HCT116 (cell line): ENCODE results near the gene CAMKK2. TPM values are rescaled to one million over a fixed set of nuclear protein-coding genes. Genes with fewer than 3 reads are reported as not detected.
A peak's percentile ranks its signal among the peaks of the same experiment; 100 is the strongest.

Source experiments
- ATAC-seq: fragments of 200-7000 bp; cut with Tn5 transposase; 2 replicates; pipeline ENCODE4 v1.9.1; 2020; ENCODE audit warnings: mild to moderate bottlenecking, moderate library complexity
- BruUV-seq: library from RNA; stranded (reverse); fragments of 400-500 nt; replicated peaks from 2 replicates; lab custom pipeline; 2021; lab: Mats Ljungman, UMichigan
- CTCF ChIA-PET: fragments of 300-600 bp; sonication (Branson Sonifier 250); formaldehyde crosslinking; loops from one replicate; lab custom pipeline; 2021; ENCODE audit warnings: antibody characterized with exemption; lab: Charles Lee
- POLR2A ChIA-PET: fragments of 300-600, 350-600 bp; sonication (Branson Sonifier 250); formaldehyde crosslinking; loops from one replicate; lab custom pipeline; 2021; ENCODE audit warnings: antibody characterized with exemption; lab: Charles Lee
- RAD21 ChIA-PET, 2 experiments: fragments of 300-600 bp; sonication (Branson Sonifier 250); formaldehyde crosslinking; loops; one replicate each; lab custom pipeline; 2023; ENCODE audit warnings: low total read pairs in 2 of 2; ENCODE audit not compliant: uncharacterized antibody in 2 of 2, unreplicated experiment in 2 of 2, low non-redundant PET in 1 of 2; lab: Charles Lee
- DNase-seq: peaks from one replicate; pipeline ENCODE4 v3.0.0-alpha.2; 2010; ENCODE audit warnings: low read depth, low spot score
- H2AFZ ChIP-seq: fragments of 200-600 bp; shearing (Covaris generic), sonication (generic); 2 replicates; pipeline ENCODE4 v1.6.1; 2017; ENCODE audit warnings: low read depth, mixed run types, mixed read lengths, antibody characterized with exemption, low read length; ENCODE audit not compliant: poor library complexity, severe bottlenecking
- H3K27ac ChIP-seq: 2 replicates; pipeline ENCODE4 v1.5.1; 2012; ENCODE audit warnings: low read depth, low read length
- H3K27me3 ChIP-seq: fragments of 200-600 bp; sonication (generic); 2 replicates; pipeline ENCODE4 v1.6.1; 2016; ENCODE audit warnings: mixed run types, low read length, mixed read lengths; ENCODE audit not compliant: insufficient read depth
- H3K36me3 ChIP-seq, 2 experiments: fragments of 200-500 bp in 1 of 2; fragments of 200-600 bp in 1 of 2; sonication (Bioruptor generic) in 1 of 2; sonication (generic) in 1 of 2; 2 replicates each; pipeline versions ENCODE4 v1.5.1 to v1.6.1; 2014 to 2016; ENCODE audit warnings: low read length in 2 of 2, inconsistent platforms in 1 of 2, mixed read lengths in 1 of 2, mixed run types in 1 of 2; ENCODE audit not compliant: insufficient read depth in 2 of 2, control insufficient read depth in 1 of 2
- H3K4me1 ChIP-seq, 2 experiments: fragments of 200-600 bp in 1 of 2; sonication (generic) in 1 of 2; 2 replicates each; pipeline versions ENCODE4 v1.5.1 to v1.6.1; 2012 to 2017; ENCODE audit warnings: low read length in 2 of 2, inconsistent platforms in 1 of 2, mild to moderate bottlenecking in 1 of 2, mixed read lengths in 1 of 2, mixed run types in 1 of 2, moderate library complexity in 1 of 2; ENCODE audit not compliant: insufficient read depth in 2 of 2, control insufficient read depth in 1 of 2
- H3K4me2 ChIP-seq: fragments of 200-600 bp; sonication (generic); 2 replicates; pipeline ENCODE4 v1.6.1; 2017; ENCODE audit warnings: mixed run types, low read length, mixed read lengths
- H3K4me3 ChIP-seq, 2 experiments: fragments of 200-600 bp in 1 of 2; sonication (generic) in 1 of 2; replicated peaks in 1 of 2; 2 replicates each; pipeline ENCODE4 v1.5.1; 2011 to 2016; ENCODE audit warnings: low read length in 2 of 2, control low read depth in 1 of 2, low read depth in 1 of 2, mild to moderate bottlenecking in 1 of 2, mixed read lengths in 1 of 2, mixed run types in 1 of 2
- H3K79me2 ChIP-seq: fragments of 200-600 bp; sonication (generic); 2 replicates; pipeline ENCODE4 v1.6.1; 2017; ENCODE audit warnings: mild to moderate bottlenecking, mixed run types, low read length, moderate library complexity, mixed read lengths; ENCODE audit not compliant: insufficient read depth
- H3K9ac ChIP-seq: fragments of 200-600 bp; sonication (generic); 2 replicates; pipeline ENCODE4 v1.6.1; 2016; ENCODE audit warnings: low read length, mixed read lengths
- H3K9me2 ChIP-seq: fragments of 200-600 bp; sonication (generic), shearing (Covaris generic); 2 replicates; pipeline ENCODE4 v1.6.1; 2017; ENCODE audit warnings: mixed run types, mild to moderate bottlenecking, moderate library complexity; ENCODE audit not compliant: insufficient read depth
- H3K9me3 ChIP-seq, 2 experiments: fragments of 200-500 bp in 1 of 2; fragments of 200-600 bp in 1 of 2; sonication (Bioruptor generic) in 1 of 2; sonication (generic) in 1 of 2; 2 replicates each; pipeline ENCODE4 v1.6.1; 2014 to 2017; ENCODE audit warnings: low read length in 2 of 2, mixed read lengths in 2 of 2, inconsistent platforms in 1 of 2, low read depth in 1 of 2, mild to moderate bottlenecking in 1 of 2, mixed run types in 1 of 2, moderate library complexity in 1 of 2; ENCODE audit not compliant: control insufficient read depth in 1 of 2, insufficient read depth in 1 of 2
- H4K20me1 ChIP-seq: fragments of 200-600 bp; sonication (generic), shearing (Covaris generic); 2 replicates; pipeline ENCODE4 v1.6.1; 2017; ENCODE audit warnings: mixed run types, mild to moderate bottlenecking, moderate library complexity; ENCODE audit not compliant: insufficient read depth
- ATF3 ChIP-seq: IDR thresholded peaks from 2 replicates; pipeline ENCODE4 v1.6.1; 2012
- CBX3 ChIP-seq: IDR thresholded peaks from 2 replicates; pipeline ENCODE4 v1.6.1; 2012; ENCODE audit warnings: low read depth
- CEBPB ChIP-seq: IDR thresholded peaks from 2 replicates; pipeline ENCODE4 v1.6.1; 2012; ENCODE audit warnings: low read depth
- EGR1 ChIP-seq: IDR thresholded peaks from 2 replicates; pipeline ENCODE4 v1.6.1; 2012; ENCODE audit warnings: low read depth
- ELF1 ChIP-seq: IDR thresholded peaks from 2 replicates; pipeline ENCODE4 v1.6.1; 2012; ENCODE audit warnings: low read depth, borderline replicate concordance
- EZH2phosphoT487 ChIP-seq: fragments of 200-600 bp; IDR thresholded peaks from 2 replicates; pipeline ENCODE4 v1.6.1; 2018; ENCODE audit warnings: antibody characterized with exemption, borderline replicate concordance
- FOSL1 ChIP-seq: IDR thresholded peaks from 2 replicates; pipeline ENCODE4 v1.6.1; 2012; ENCODE audit warnings: low read depth
- JUND ChIP-seq: IDR thresholded peaks from 2 replicates; pipeline ENCODE4 v1.6.1; 2012
- POLR2A ChIP-seq: IDR thresholded peaks from 2 replicates; pipeline ENCODE4 v1.7.0; 2011; ENCODE audit warnings: borderline replicate concordance; ENCODE audit not compliant: insufficient read depth, insufficient read length; ENCODE audit errors: extremely low read depth
- POLR2AphosphoS5 ChIP-seq: IDR thresholded peaks from 2 replicates; pipeline ENCODE4 v1.6.1; 2011; ENCODE audit warnings: mild to moderate bottlenecking, low read depth, low read length, moderate library complexity
- RAD21 ChIP-seq: IDR thresholded peaks from 2 replicates; pipeline ENCODE4 v1.6.1; 2012; ENCODE audit warnings: low read depth, mild to moderate bottlenecking
- REST ChIP-seq: IDR thresholded peaks from 2 replicates; pipeline ENCODE4 v1.6.1; 2012; ENCODE audit warnings: low read depth
- SIN3A ChIP-seq: IDR thresholded peaks from 2 replicates; pipeline ENCODE4 v1.6.1; 2012; ENCODE audit warnings: low read depth
- SP1 ChIP-seq: IDR thresholded peaks from 2 replicates; pipeline ENCODE4 v1.6.1; 2012; ENCODE audit warnings: low read depth
- TCF7L2 ChIP-seq: IDR thresholded peaks from 2 replicates; pipeline ENCODE4 v1.7.0; 2011; ENCODE audit warnings: borderline replicate concordance, inconsistent platforms; ENCODE audit not compliant: insufficient read depth, insufficient read length; ENCODE audit errors: extremely low read depth
- ZFX ChIP-seq: fragments of 450-650 bp; IDR thresholded peaks from 2 replicates; pipeline ENCODE4 v1.6.1; 2017
- ZNF274 ChIP-seq: fragments of 200-500 bp; sonication (Bioruptor generic); IDR thresholded peaks from 2 replicates; pipeline ENCODE4 v1.6.1; 2014; ENCODE audit warnings: mild to moderate bottlenecking, low read depth, low read length, inconsistent platforms
- intact Hi-C: fragments of 100-400 bp; cut with micrococcal nuclease; formaldehyde crosslinking; loops from 2 replicates; pipeline ENCODE4 v1.10.0; 2022
- total RNA-seq: library from RNA; stranded (reverse); gene quantifications from one replicate; pipeline ENCODE4 v1.2.1, GENCODE V29; 2021; ENCODE audit not compliant: unreplicated experiment

Gene CAMKK2
- total RNA-seq, 1 experiment from 2014 or later: 33.8 TPM

GRCh38 chr12:121294151-121294889, 2.2 kb downstream of the CAMKK2 start:
- Histone ChIP-seq H3K36me3 (0 out of 4 replicates have a peak, but pooled peaks cover 0 to 3% of the 10 kb centered on the region in 2 experiments), H2AFZ (no peak overlapping the region), H3K79me2 (peaks cover 55% of the 10 kb centered on the region), H4K20me1 (peaks cover 4% of the 10 kb centered on the region; the same call in 1 of the 2 replicates), H3K4me2 (no peak overlapping the region), H3K9me3 (no peaks in the 10 kb centered on the region), H3K27me3 (no peaks in the 10 kb centered on the region), H3K4me1 (peaks cover 3 to 19% of the 10 kb centered on the region in 2 experiments), H3K27ac (no peak overlapping the region), H3K9ac (no peak overlapping the region), H3K4me3 (no peak overlapping the region), H3K9me2 (no peaks in the 10 kb centered on the region)
- POLR2A ChIA-PET: no interaction called here
- BruUV-seq: TSS peak; percentile 40
- RAD21 ChIA-PET: no interaction called here
- CTCF ChIA-PET: no interaction called here
- DNase-seq (no peak), ATAC-seq (no peak)
- TF ChIP-seq ZNF274 (no peak), EGR1 (0 out of 2 replicates have a peak, but pooled peaks have one; percentile 9)
- TF ChIP-seq, all 23 proteins: peak for 1
- intact Hi-C loops: no loop called here

- Histone ChIP-seq H3K27ac (no peak overlapping the region), H3K9ac (no peak overlapping the region), H3K4me1 (peaks cover 3 to 19% of the 10 kb centered on the region in 2 experiments), H2AFZ (no peak overlapping the region), H3K4me2 (no peak overlapping the region), H3K27me3 (no peaks in the 10 kb centered on the region), H3K9me3 (no peaks in the 10 kb centered on the region), H3K79me2 (peaks cover 58% of the 10 kb centered on the region), H3K36me3 (0 out of 4 replicates have a peak, but pooled peaks cover 0 to 3% of the 10 kb centered on the region in 2 experiments), H3K4me3 (no peak overlapping the region), H3K9me2 (no peaks in the 10 kb centered on the region), H4K20me1 (peaks cover 4% of the 10 kb centered on the region; the same call in 1 of the 2 replicates)
- BruUV-seq: TSS peak; percentile 32
- no peak for DNase-seq
- ATAC-seq: no peak
- intact Hi-C loops: no loop called here
- ChIA-PET CTCF (no interaction called here), RAD21 (no interaction called here), POLR2A (no interaction called here)
- TF ChIP-seq EGR1: no peak
- TF ChIP-seq ZNF274: no peak
- TF ChIP-seq POLR2A: no peak
- no peak for TF ChIP-seq CEBPB
- no peak for TF ChIP-seq POLR2AphosphoS5
- no peak for TF ChIP-seq ATF3
- TF ChIP-seq CBX3: no peak
- TF ChIP-seq TCF7L2: no peak
- no peak for TF ChIP-seq ELF1
- TF ChIP-seq SIN3A: no peak
- TF ChIP-seq SP1: no peak
- TF ChIP-seq JUND: no peak
- TF ChIP-seq FOSL1: no peak
- no peak for TF ChIP-seq RAD21
- no peak for TF ChIP-seq REST
- TF ChIP-seq EZH2phosphoT487: no peak
- TF ChIP-seq ZFX: no peak
Observed at GRCh38 chr12:121293603-121294002, 2.9 kb downstream of the CAMKK2 start.
